ENCODE measurements around the gene YDJC. TPM values are rescaled to one million over a fixed set of nuclear protein-coding genes. Genes with fewer than 3 reads are reported as not detected.

Gene YDJC
- total and polyA plus RNA-seq, 2 of the 13 experiments (the other 11 are each of a cell fraction or from before 2014, with no cell fraction given) = 15.3 to 32.0 TPM

DNA sequence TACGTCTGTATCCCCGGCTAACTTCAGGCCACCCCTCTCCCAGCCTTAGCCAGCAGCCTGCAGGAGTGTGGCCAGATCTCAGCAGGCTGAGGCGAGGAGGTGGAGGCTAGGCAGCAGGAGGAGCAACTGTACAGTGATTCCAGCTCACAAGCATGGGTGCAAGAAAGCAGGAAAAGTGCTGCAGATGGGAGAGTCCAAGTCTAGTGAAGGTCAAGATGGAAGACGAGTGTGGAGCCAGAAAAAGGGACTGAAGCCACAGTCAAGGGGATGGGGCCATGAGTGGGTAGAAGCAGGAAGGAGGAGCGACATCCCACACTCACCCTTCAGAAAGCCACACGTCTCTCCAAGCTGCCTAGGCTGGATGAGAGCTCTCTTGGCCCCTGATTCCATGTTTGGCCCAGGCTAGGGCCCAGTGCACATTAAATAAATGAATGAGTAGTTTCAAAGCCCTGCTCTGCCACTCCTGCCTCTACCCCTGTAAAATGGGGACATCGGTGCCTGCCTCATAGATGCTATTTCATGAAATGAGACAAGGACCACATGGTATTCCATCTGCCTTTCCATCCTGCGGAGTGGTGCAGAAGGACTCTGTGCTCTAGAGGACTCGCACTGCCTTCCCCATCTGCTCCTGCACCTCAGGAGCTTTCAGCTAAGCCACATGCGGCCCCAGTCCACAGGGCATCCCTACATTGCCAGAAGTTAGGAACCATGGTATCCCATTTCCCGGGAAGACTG is 2.9 kb downstream of the YDJC start (continued):
- TF ChIP-seq MYNN (CRISPR knock-in tag; IDR thresholded peaks at IDR 0.05; ENCODE audit: low read depth) = no peak
- TF ChIP-seq HOXA7 (CRISPR knock-in tag; IDR thresholded peaks at IDR 0.05) = no peak
- no peak for TF ChIP-seq GTF2F1 (IDR thresholded peaks at IDR 0.05; ENCODE audit: low read length)
- TF ChIP-seq, protein P1, sequence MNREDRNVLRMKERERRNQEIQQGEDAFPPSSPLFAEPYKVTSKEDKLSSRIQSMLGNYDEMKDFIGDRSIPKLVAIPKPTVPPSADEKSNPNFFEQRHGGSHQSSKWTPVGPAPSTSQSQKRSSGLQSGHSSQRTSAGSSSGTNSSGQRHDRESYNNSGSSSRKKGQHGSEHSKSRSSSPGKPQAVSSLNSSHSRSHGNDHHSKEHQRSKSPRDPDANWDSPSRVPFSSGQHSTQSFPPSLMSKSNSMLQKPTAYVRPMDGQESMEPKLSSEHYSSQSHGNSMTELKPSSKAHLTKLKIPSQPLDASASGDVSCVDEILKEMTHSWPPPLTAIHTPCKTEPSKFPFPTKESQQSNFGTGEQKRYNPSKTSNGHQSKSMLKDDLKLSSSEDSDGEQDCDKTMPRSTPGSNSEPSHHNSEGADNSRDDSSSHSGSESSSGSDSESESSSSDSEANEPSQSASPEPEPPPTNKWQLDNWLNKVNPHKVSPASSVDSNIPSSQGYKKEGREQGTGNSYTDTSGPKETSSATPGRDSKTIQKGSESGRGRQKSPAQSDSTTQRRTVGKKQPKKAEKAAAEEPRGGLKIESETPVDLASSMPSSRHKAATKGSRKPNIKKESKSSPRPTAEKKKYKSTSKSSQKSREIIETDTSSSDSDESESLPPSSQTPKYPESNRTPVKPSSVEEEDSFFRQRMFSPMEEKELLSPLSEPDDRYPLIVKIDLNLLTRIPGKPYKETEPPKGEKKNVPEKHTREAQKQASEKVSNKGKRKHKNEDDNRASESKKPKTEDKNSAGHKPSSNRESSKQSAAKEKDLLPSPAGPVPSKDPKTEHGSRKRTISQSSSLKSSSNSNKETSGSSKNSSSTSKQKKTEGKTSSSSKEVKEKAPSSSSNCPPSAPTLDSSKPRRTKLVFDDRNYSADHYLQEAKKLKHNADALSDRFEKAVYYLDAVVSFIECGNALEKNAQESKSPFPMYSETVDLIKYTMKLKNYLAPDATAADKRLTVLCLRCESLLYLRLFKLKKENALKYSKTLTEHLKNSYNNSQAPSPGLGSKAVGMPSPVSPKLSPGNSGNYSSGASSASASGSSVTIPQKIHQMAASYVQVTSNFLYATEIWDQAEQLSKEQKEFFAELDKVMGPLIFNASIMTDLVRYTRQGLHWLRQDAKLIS (CRISPR knock-in tag; IDR thresholded peaks at IDR 0.05) = no peak
- TF ChIP-seq, protein P2, sequence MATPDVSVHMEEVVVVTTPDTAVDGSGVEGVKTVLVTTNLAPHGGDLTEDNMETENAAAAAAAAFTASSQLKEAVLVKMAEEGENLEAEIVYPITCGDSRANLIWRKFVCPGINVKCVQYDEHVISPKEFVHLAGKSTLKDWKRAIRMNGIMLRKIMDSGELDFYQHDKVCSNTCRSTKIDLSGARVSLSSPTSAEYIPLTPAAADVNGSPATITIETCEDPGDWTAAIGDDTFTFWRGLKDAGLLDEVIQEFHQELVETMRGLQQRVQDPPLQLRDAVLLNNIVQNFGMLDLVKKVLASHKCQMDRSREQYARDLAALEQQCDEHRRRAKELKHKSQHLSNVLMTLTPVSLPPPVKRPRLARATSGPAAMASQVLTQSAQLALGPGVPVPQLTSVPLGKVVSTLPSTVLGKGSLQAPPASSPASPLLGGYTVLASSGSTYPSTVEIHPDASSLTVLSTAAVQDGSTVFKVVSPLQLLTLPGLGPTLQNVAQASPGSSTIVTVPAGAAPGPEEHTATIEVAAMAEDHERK (CRISPR knock-in tag; IDR thresholded peaks at IDR 0.05; ENCODE audit: low read depth) = no peak
- peak; percentile 24; the same call in 1 of the 2 replicates for TF ChIP-seq POLR2G (IDR thresholded peaks at IDR 0.05; ENCODE audit: low read depth, low read length)
- TF ChIP-seq, protein P3, sequence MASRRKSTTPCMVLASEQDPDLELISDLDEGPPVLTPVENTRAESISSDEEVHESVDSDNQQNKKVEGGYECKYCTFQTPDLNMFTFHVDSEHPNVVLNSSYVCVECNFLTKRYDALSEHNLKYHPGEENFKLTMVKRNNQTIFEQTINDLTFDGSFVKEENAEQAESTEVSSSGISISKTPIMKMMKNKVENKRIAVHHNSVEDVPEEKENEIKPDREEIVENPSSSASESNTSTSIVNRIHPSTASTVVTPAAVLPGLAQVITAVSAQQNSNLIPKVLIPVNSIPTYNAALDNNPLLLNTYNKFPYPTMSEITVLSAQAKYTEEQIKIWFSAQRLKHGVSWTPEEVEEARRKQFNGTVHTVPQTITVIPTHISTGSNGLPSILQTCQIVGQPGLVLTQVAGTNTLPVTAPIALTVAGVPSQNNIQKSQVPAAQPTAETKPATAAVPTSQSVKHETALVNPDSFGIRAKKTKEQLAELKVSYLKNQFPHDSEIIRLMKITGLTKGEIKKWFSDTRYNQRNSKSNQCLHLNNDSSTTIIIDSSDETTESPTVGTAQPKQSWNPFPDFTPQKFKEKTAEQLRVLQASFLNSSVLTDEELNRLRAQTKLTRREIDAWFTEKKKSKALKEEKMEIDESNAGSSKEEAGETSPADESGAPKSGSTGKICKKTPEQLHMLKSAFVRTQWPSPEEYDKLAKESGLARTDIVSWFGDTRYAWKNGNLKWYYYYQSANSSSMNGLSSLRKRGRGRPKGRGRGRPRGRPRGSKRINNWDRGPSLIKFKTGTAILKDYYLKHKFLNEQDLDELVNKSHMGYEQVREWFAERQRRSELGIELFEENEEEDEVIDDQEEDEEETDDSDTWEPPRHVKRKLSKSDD (CRISPR knock-in tag; IDR thresholded peaks at IDR 0.05; ENCODE audit: low read depth) = no peak
- no peak for TF ChIP-seq PRPF4 (IDR thresholded peaks at IDR 0.05; ENCODE audit: low read depth, low read length, poor library complexity, severe bottlenecking)
- TF ChIP-seq, protein P4, sequence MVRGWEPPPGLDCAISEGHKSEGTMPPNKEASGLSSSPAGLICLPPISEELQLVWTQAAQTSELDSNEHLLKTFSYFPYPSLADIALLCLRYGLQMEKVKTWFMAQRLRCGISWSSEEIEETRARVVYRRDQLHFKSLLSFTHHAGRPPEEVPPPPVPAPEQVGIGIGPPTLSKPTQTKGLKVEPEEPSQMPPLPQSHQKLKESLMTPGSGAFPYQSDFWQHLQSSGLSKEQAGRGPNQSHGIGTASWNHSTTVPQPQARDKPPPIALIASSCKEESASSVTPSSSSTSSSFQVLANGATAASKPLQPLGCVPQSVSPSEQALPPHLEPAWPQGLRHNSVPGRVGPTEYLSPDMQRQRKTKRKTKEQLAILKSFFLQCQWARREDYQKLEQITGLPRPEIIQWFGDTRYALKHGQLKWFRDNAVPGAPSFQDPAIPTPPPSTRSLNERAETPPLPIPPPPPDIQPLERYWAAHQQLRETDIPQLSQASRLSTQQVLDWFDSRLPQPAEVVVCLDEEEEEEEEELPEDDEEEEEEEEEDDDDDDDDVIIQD (CRISPR knock-in tag; IDR thresholded peaks at IDR 0.05; ENCODE audit: low read depth) = no peak
- TF ChIP-seq ZNF33A (CRISPR knock-in tag; IDR thresholded peaks at IDR 0.05; ENCODE audit: borderline replicate concordance) = no peak
- no peak for TF ChIP-seq FOXA3 (CRISPR knock-in tag; IDR thresholded peaks at IDR 0.05)
- no peak for TF ChIP-seq MBNL3 (CRISPR knock-in tag; conservative IDR thresholded peaks at IDR 0.05)
- TF ChIP-seq POLR2AphosphoS5 (IDR thresholded peaks at IDR 0.05; ENCODE audit: low read depth, low read length) = no peak; the same call in 1 of the 2 replicates
- no peak for TF ChIP-seq TP53 (CRISPR knock-in tag; conservative IDR thresholded peaks at IDR 0.05)
- no peak for TF ChIP-seq ZSCAN22 (CRISPR knock-in tag; IDR thresholded peaks at IDR 0.05)
- no peak for TF ChIP-seq SAP130 (CRISPR knock-in tag; IDR thresholded peaks at IDR 0.05; ENCODE audit: low read depth)
